Spleen (tissue), 11 donors: ENCODE data around the gene FAM204A. TPM values are rescaled to one million over a fixed set of nuclear protein-coding genes. Genes with fewer than 3 reads are reported as not detected.
A peak's percentile ranks its signal among the peaks of the same experiment; 100 is the strongest.

Experiments used
- DNase-seq: peaks from one replicate; pipeline ENCODE4 v3.0.0-alpha.2; 2020
- H3K27ac ChIP-seq, 8 donors: fragments of 200-600 bp; sonication (generic) in 7 of 8; 1 replicate in 4 of 8; 2 replicates in 4 of 8; pipeline versions ENCODE4 v1.5.0 to v1.8.0; 2016 to 2021; ENCODE audit warnings: inconsistent platforms in 4 of 8, mild to moderate bottlenecking in 4 of 8, moderate library complexity in 1 of 8
- H3K27me3 ChIP-seq, 7 donors: fragments of 200-600 bp; sonication (generic) in 6 of 7; replicated peaks in 1 of 7; 1 replicate in 4 of 7; 2 replicates in 3 of 7; pipeline versions ENCODE4 v1.5.0 to v1.8.0; 2016 to 2021; ENCODE audit warnings: inconsistent platforms in 3 of 7, mild to moderate bottlenecking in 1 of 7
- H3K36me3 ChIP-seq, 6 donors: fragments of 200-600 bp; sonication (generic) in 5 of 6; 1 replicate in 4 of 6; 2 replicates in 2 of 6; pipeline versions ENCODE4 v1.5.0 to v1.8.0; 2016 to 2021; ENCODE audit warnings: inconsistent platforms in 2 of 6
- H3K4me1 ChIP-seq, 6 donors: fragments of 200-600 bp; sonication (generic) in 5 of 6; 1 replicate in 3 of 6; 2 replicates in 3 of 6; pipeline versions ENCODE4 v1.5.0 to v1.8.0; 2016 to 2021; ENCODE audit warnings: inconsistent platforms in 3 of 6
- H3K4me3 ChIP-seq, 8 donors: fragments of 200-600 bp; sonication (generic) in 7 of 8; 1 replicate in 4 of 8; 2 replicates in 4 of 8; pipeline versions ENCODE4 v1.5.0 to v1.8.0; 2016 to 2021; ENCODE audit warnings: inconsistent platforms in 4 of 8, mild to moderate bottlenecking in 4 of 8, moderate library complexity in 2 of 8
- H3K9me3 ChIP-seq, 8 donors: fragments of 200-600 bp; sonication (generic) in 7 of 8; 1 replicate in 4 of 8; 2 replicates in 4 of 8; pipeline versions ENCODE4 v1.5.0 to v1.8.0; 2016 to 2021; ENCODE audit warnings: inconsistent platforms in 4 of 8
- POLR2A ChIP-seq, 3 donors: fragments of 450-650 bp; IDR thresholded peaks; one replicate each; pipeline ENCODE4 v1.5.1; 2017; ENCODE audit warnings: antibody characterized with exemption in 3 of 3, mild to moderate bottlenecking in 1 of 3
- POLR2AphosphoS5 ChIP-seq, 3 donors: sonication (generic); formaldehyde crosslinking; IDR thresholded peaks; one replicate each; pipeline ENCODE4 v1.5.1; 2017; ENCODE audit warnings: antibody characterized with exemption in 3 of 3
- WGBS, 5 donors: extraction: QIAGEN DNeasy Blood & Tissue Kit in 3 of 5; methylation state at CpG; one replicate each; pipeline versions ENCODE4 v1.1.5 to v1.1.7; 2013 to 2018; 5-methylcytosine and 5-hydroxymethylcytosine counted together
- intact Hi-C: fragments of 100-400 bp; cut with DNase I; formaldehyde crosslinking; loops from one replicate; pipeline ENCODE4 v1.15.0; 2023; ENCODE audit warnings: low total_unique reads
- polyA plus RNA-seq, 3 donors: library from polyadenylated mRNA; stranded (reverse); fragments of 200-250 nt; gene quantifications; one replicate each; pipeline ENCODE4 v1.2.1, GENCODE V29; 2013
- total RNA-seq, 7 donors: library from RNA; depleted of rRNA in 3 of 7; stranded (reverse); fragments of >200 nt in 3 of 7; fragmentation: NEBNext Ultra II Directional in 4 of 7; extraction: Animal tissue kit (Norgen Biotek cat#: 25700) in 4 of 7; gene quantifications; one replicate each; pipeline versions ENCODE4 v1.1.0 to v1.2.1, GENCODE V29; 2016 to 2021
- TF ChIP-seq, protein P1 (sequence below), 11 experiments: fragments of 200-600 bp in 7 of 11; fragments of 450-650 bp in 4 of 11; sonication (generic) in 4 of 11; IDR thresholded peaks in 8 of 11; conservative IDR thresholded peaks in 3 of 11; 1 replicate in 7 of 11; 2 replicates in 4 of 11; pipeline versions ENCODE4 v1.4.0 to v1.8.0; 2016 to 2021; ENCODE audit warnings: antibody characterized with exemption in 11 of 11, inconsistent platforms in 4 of 11, mild to moderate bottlenecking in 1 of 11
- donor health status: healthy with polysubstance abuse.
- donor health status: DM: no; HTN: no; CAD: no; lungs with moderate emphysema.
- donor health status: DM: no; HTN: no; CAD: no.
- donor health status: Bipolar disorder and iron deficiency.
- donor health status: healthy.
- donor health status: DM: no; HTN: no; CAD: no.
- donor health status: DM: yes; HTN: yes; CAD: no.

Gene FAM204A
- total and polyA plus RNA-seq, 10 donors, result 39.5 to 78.2 (median 54.2) TPM

GRCh38 chr10:118259288-118259906 lies 82.7 kb downstream of the FAM204A start:
- intact Hi-C loops, result no loop called here
- no peak overlapping the region for H3K4me3 ChIP-seq
- H3K27me3 ChIP-seq, result peaks cover 0 to 82% (median 16%) of the 10 kb centered on the region in 7 donors
- no peak for DNase-seq
- H3K36me3 ChIP-seq, result no peaks in the 10 kb centered on the region
- H3K4me1 ChIP-seq, result no peaks in the 10 kb centered on the region
- no peak for TF ChIP-seq POLR2A (IDR thresholded peaks at IDR 0.05)
- TF ChIP-seq, protein P1, sequence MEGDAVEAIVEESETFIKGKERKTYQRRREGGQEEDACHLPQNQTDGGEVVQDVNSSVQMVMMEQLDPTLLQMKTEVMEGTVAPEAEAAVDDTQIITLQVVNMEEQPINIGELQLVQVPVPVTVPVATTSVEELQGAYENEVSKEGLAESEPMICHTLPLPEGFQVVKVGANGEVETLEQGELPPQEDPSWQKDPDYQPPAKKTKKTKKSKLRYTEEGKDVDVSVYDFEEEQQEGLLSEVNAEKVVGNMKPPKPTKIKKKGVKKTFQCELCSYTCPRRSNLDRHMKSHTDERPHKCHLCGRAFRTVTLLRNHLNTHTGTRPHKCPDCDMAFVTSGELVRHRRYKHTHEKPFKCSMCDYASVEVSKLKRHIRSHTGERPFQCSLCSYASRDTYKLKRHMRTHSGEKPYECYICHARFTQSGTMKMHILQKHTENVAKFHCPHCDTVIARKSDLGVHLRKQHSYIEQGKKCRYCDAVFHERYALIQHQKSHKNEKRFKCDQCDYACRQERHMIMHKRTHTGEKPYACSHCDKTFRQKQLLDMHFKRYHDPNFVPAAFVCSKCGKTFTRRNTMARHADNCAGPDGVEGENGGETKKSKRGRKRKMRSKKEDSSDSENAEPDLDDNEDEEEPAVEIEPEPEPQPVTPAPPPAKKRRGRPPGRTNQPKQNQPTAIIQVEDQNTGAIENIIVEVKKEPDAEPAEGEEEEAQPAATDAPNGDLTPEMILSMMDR (IDR thresholded peaks at IDR 0.05 in 8 of 11, conservative IDR thresholded peaks at IDR 0.05 in 3 of 11), result peak in 5 of 11 experiments; percentile 12 to 30 (median 26)
- no peaks in the 10 kb centered on the region for H3K9me3 ChIP-seq
- 24 to 27% (median 26%) methylated on average over 4 of the region's 4 CpGs for WGBS, 5 donors
- H3K27ac ChIP-seq, result no peak overlapping the region

DNA sequence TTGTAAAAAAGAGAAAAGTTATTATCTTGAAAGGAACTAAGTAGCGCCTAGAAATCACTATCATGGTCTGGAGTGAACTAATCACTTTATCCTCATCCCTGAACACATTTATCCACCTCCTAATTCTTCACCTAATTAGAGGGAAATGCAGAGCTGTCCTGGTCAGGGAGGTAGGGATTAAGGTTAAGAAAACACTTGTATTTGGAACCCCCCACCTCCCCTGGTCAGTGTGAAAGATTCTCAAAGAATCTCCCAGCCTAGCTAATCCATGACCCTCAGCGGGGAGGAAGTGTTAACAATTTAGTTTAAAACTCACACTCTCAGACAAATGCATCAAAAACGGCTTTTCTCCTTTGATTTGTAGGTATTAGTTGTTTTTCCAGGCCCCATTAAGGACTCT lies 83.8 kb downstream of the FAM204A start:
- Histone ChIP-seq H3K27me3 (peaks cover 0 to 81% (median 16%) of the 10 kb centered on the region in 7 donors), H3K27ac (no peak overlapping the region), H3K9me3 (no peaks in the 10 kb centered on the region), H3K4me1 (no peaks in the 10 kb centered on the region), H3K36me3 (no peaks in the 10 kb centered on the region), H3K4me3 (no peak overlapping the region)
- TF ChIP-seq, protein P1 (IDR thresholded peaks at IDR 0.05 in 8 of 11, conservative IDR thresholded peaks at IDR 0.05 in 3 of 11), result no peak
- TF ChIP-seq POLR2A (IDR thresholded peaks at IDR 0.05) (no peak), POLR2AphosphoS5 (IDR thresholded peaks at IDR 0.05) (no peak)
- 35 to 44% (median 39%) methylated on average over 3 of the region's 3 CpGs for WGBS, 5 donors
- intact Hi-C loops, result no loop called here
- no peak for DNase-seq

DNA sequence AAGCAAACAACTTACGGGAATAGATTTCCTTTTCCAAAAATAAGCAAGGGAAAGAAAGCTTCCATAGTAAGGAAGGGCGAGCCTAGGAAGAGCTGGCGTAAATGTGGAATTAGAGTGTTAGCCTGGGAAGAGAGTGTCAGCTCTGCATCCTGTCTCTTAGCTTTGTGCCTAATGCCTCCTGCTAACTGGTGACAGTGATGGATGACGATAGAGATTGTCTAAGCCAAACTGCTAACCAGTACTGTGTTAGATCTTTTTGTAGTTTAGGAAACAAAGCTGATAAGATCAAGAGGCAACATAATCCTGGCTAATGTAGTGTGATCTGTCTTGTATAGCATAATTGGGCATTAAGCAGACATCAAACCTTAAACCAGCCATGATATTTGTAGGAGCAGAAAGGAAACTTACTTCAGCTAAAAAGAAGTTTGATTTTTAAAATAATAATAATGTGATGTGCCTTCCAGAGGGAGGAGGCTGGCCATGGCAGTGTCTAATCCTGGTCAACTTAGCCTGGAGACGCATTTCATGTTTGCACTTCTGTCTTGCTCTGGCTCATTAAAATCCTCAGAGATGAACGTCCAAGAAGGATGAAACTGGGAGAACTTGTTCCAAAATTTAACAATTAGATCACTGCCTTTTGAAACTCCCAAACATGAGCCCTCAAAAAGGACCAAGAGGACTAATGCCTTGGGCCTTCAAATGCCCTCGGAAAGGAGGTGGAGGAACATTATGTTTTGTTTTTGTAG lies 85.1 kb downstream of the FAM204A start:
- intact Hi-C loops, result no loop called here
- Histone ChIP-seq H3K27me3 (peaks cover 0 to 77% (median 16%) of the 10 kb centered on the region in 7 donors), H3K27ac (no peak overlapping the region), H3K9me3 (no peaks in the 10 kb centered on the region), H3K4me1 (no peaks in the 10 kb centered on the region), H3K4me3 (no peak overlapping the region), H3K36me3 (no peaks in the 10 kb centered on the region)
- no peak for DNase-seq
- 35 to 45% (median 41%) methylated on average over 7 of the region's 7 CpGs for WGBS, 5 donors
- TF ChIP-seq, protein P1 (IDR thresholded peaks at IDR 0.05 in 8 of 11, conservative IDR thresholded peaks at IDR 0.05 in 3 of 11), result no peak
- no peak for TF ChIP-seq POLR2A (IDR thresholded peaks at IDR 0.05)
- TF ChIP-seq POLR2AphosphoS5 (IDR thresholded peaks at IDR 0.05), result no peak

DNA sequence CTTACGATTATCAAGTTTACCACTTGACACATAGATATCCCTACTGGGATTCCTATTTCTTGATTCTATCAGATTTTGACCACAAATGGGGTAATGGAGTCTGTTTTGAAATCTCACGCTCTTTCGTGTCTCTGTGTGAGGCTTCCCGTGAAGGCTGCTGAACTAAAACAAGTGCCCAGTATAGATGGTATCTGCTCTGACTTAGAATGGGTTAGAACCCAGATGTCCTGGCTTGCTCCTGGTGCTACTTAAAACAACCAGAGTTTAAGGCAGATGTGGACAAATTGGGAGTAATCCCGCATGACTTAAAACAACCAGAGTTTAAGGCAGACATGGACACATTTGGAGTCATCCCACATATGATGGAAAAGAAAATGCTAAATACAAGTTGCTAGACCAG lies 85.9 kb downstream of the FAM204A start:
- Histone ChIP-seq H3K36me3 (no peaks in the 10 kb centered on the region), H3K4me1 (no peaks in the 10 kb centered on the region), H3K27ac (no peak overlapping the region), H3K27me3 (peaks cover 0 to 78% (median 8%) of the 10 kb centered on the region in 7 donors), H3K4me3 (no peak overlapping the region), H3K9me3 (no peaks in the 10 kb centered on the region)
- intact Hi-C loops, result no loop called here
- WGBS, 5 donors, result 50 to 65% (median 58%) methylated on average over 5 of the region's 5 CpGs
- no peak for DNase-seq
- TF ChIP-seq POLR2A (IDR thresholded peaks at IDR 0.05), result no peak
- no peak for TF ChIP-seq POLR2AphosphoS5 (IDR thresholded peaks at IDR 0.05)
- TF ChIP-seq, protein P1 (IDR thresholded peaks at IDR 0.05 in 8 of 11, conservative IDR thresholded peaks at IDR 0.05 in 3 of 11), result no peak
